Measurements from ENCODE around the gene HOXA9. TPM values are rescaled to one million over a fixed set of nuclear protein-coding genes. Genes with fewer than 3 reads are reported as not detected.

Gene HOXA9
- total RNA-seq, 1 experiment from 2014 or later: 6.9 TPM

GRCh38 chr7:27148031-27148755 is 17.1 kb downstream of the HOXA9 start:
- DNase-seq (ENCODE audit: unreplicated experiment): peak; percentile 32
- H3K36me3 Mint-ChIP-seq (ENCODE audit: insufficient read depth, unreplicated experiment): peaks cover 5% of the 10 kb centered on the region
- POLR2A ChIA-PET: interaction anchor here (0.7 to 5.2 kb wide), 18 partner anchors 7 to 1057 kb away, joined by 3 to 65 read pairs (median 6); partner anchors contain the start of genes HOXA4 and HOXA9
- intact Hi-C loops (cut with micrococcal nuclease): no loop called here
- TF ChIP-seq CTCF (IDR thresholded peaks at IDR 0.05; ENCODE audit: unreplicated experiment): no peak
- BruUV-seq (replicated peaks): no TSS peak
- H3K27ac Mint-ChIP-seq (ENCODE audit: low read depth, unreplicated experiment): peak overlapping the region; percentile 91
- no peaks in the 10 kb centered on the region for H3K27me3 Mint-ChIP-seq (ENCODE audit: insufficient read depth, unreplicated experiment)
- peaks cover 10% of the 10 kb centered on the region for H3K4me1 Mint-ChIP-seq (ENCODE audit: insufficient read depth, unreplicated experiment)
- H3K9me3 Mint-ChIP-seq (ENCODE audit: unreplicated experiment): no peaks in the 10 kb centered on the region
- H3K4me3 Mint-ChIP-seq (ENCODE audit: unreplicated experiment): peak overlapping the region; percentile 79
- CTCF ChIA-PET: interaction anchor here (0.6 to 5.8 kb wide), 9 partner anchors 14 to 613 kb away, joined by 3 to 57 read pairs (median 4); no protein-coding TSS in a partner anchor

- H3K9me3 Mint-ChIP-seq (ENCODE audit: unreplicated experiment): no peaks in the 10 kb centered on the region
- ChIA-PET POLR2A (interaction anchor here (0.5 to 5.2 kb wide), 10 partner anchors 15 to 958 kb away, joined by 3 to 65 read pairs (median 6); partner anchors contain the start of gene HOXA9), CTCF (interaction anchor here (0.9 to 5.8 kb wide), 4 partner anchors 14 to 779 kb away, joined by 3 to 57 read pairs (median 4); no protein-coding TSS in a partner anchor)
- intact Hi-C loops (cut with micrococcal nuclease): no loop called here
- no peaks in the 10 kb centered on the region for H3K27me3 Mint-ChIP-seq (ENCODE audit: insufficient read depth, unreplicated experiment)
- DNase-seq (ENCODE audit: unreplicated experiment): no peak
- no TSS peak for BruUV-seq (replicated peaks)
- TF ChIP-seq CTCF (IDR thresholded peaks at IDR 0.05; ENCODE audit: unreplicated experiment): no peak
- H3K4me3 Mint-ChIP-seq (ENCODE audit: unreplicated experiment): peak within 1 kb of the TSS; percentile 79
- H3K4me1 Mint-ChIP-seq (ENCODE audit: insufficient read depth, unreplicated experiment): peaks cover 10% of the 10 kb centered on the region
- H3K36me3 Mint-ChIP-seq (ENCODE audit: insufficient read depth, unreplicated experiment): peaks cover 10% of the 10 kb centered on the region
- peak within 1 kb of the TSS; percentile 91 for H3K27ac Mint-ChIP-seq (ENCODE audit: low read depth, unreplicated experiment)
Observed at GRCh38 chr7:27147199-27148030, 17.9 kb downstream of the HOXA9 start, which contains the start of gene HOXA6. HOXA6 (minus strand) TSS chr7:27147774; CDS start chr7:27147749, 25 bp downstream.

GRCh38 chr7:27146491-27147198 is 18.7 kb downstream of the HOXA9 start:
- H3K4me1 Mint-ChIP-seq (ENCODE audit: insufficient read depth, unreplicated experiment): peaks cover 10% of the 10 kb centered on the region
- H3K36me3 Mint-ChIP-seq (ENCODE audit: insufficient read depth, unreplicated experiment): peaks cover 17% of the 10 kb centered on the region
- ChIA-PET POLR2A (interaction anchor here (0.5 to 5.2 kb wide), 2 partner anchors 24 to 958 kb away, joined by 3 to 36 read pairs; no protein-coding TSS in a partner anchor), CTCF (interaction anchor here (0.6 to 1.1 kb wide), 3 partner anchors 479 to 1056 kb away, joined by 3 read pairs; no protein-coding TSS in a partner anchor)
- no peak overlapping the region for H3K27ac Mint-ChIP-seq (ENCODE audit: low read depth, unreplicated experiment)
- DNase-seq (ENCODE audit: unreplicated experiment): no peak
- BruUV-seq (replicated peaks): no TSS peak
- peak overlapping the region; percentile 14 for H3K4me3 Mint-ChIP-seq (ENCODE audit: unreplicated experiment)
- intact Hi-C loops (cut with micrococcal nuclease): no loop called here
- TF ChIP-seq CTCF (IDR thresholded peaks at IDR 0.05; ENCODE audit: unreplicated experiment): no peak
- H3K9me3 Mint-ChIP-seq (ENCODE audit: unreplicated experiment): no peaks in the 10 kb centered on the region
- no peaks in the 10 kb centered on the region for H3K27me3 Mint-ChIP-seq (ENCODE audit: insufficient read depth, unreplicated experiment)
